HepG2 (cell line): ENCODE results near the gene GMEB2.

ENCODE experiments used
- BHLHE40 ChIP-seq: IDR thresholded peaks from 2 replicates; pipeline ENCODE4 v1.6.1; 2011; ENCODE audit warnings: low read length, improper control_type of control experiment
- CBX1 ChIP-seq: IDR thresholded peaks from one replicate; pipeline ENCODE4 v1.6.1; 2016; ENCODE audit warnings: antibody characterized with exemption, low read depth
- CTCF ChIP-seq: sonication (generic); formaldehyde crosslinking; IDR thresholded peaks from 2 replicates; pipeline ENCODE4 v1.5.0; 2020; ENCODE audit warnings: mild to moderate bottlenecking, missing genetic modification reagents, moderate library complexity
- DPF2 ChIP-seq: sonication (generic); formaldehyde crosslinking; IDR thresholded peaks from 2 replicates; pipeline ENCODE4 v1.4.0; 2020; ENCODE audit warnings: mild to moderate bottlenecking, low read depth, missing genetic modification reagents, borderline replicate concordance
- EHMT2 ChIP-seq: fragments of 200-600 bp; sonication (generic); IDR thresholded peaks from 2 replicates; pipeline ENCODE4 v1.7.0; 2017; ENCODE audit warnings: antibody characterized with exemption, low read depth, low read length, borderline replicate concordance
- MAZ ChIP-seq, 2 experiments: sonication (generic) in 1 of 2; formaldehyde crosslinking in 1 of 2; IDR thresholded peaks; 2 replicates each; pipeline versions ENCODE4 v1.5.0 to v1.6.1; 2012 to 2020; ENCODE audit warnings: low read depth in 2 of 2, mild to moderate bottlenecking in 2 of 2, borderline replicate concordance in 1 of 2, improper control_type of control experiment in 1 of 2, low read length in 1 of 2, missing genetic modification reagents in 1 of 2, moderate library complexity in 1 of 2
- MYC ChIP-seq: sonication (generic); formaldehyde crosslinking; IDR thresholded peaks from 2 replicates; pipeline ENCODE4 v1.9.0; 2021; ENCODE audit warnings: missing genetic modification reagents, borderline replicate concordance
- PRDM10 ChIP-seq: sonication (generic); formaldehyde crosslinking; IDR thresholded peaks from 2 replicates; pipeline ENCODE4 v1.4.0; 2020; ENCODE audit warnings: low read depth, missing genetic modification reagents
- TBL1XR1 ChIP-seq: fragments of 150-350 bp; IDR thresholded peaks from 2 replicates; pipeline ENCODE4 v1.6.1; 2014; ENCODE audit warnings: borderline replicate concordance, low read length; ENCODE audit not compliant: partially characterized antibody
- ZNF24 ChIP-seq: fragments of 450-650 bp; IDR thresholded peaks from 2 replicates; pipeline ENCODE4 v1.6.1; 2017; ENCODE audit warnings: antibody characterized with exemption, mild to moderate bottlenecking

- TF ChIP-seq EHMT2 (no peak), CTCF (CRISPR knock-in tag) (no peak), CBX1 (no peak), TBL1XR1 (no peak), BHLHE40 (no peak), MAZ (IDR thresholded peaks at IDR 0.05; ENCODE audit: borderline replicate concordance, low read depth, low read length) (no peak), MAZ (CRISPR knock-in tag; IDR thresholded peaks at IDR 0.05; ENCODE audit: low read depth) (no peak), ZNF24 (no peak), DPF2 (CRISPR knock-in tag) (no peak), MYC (CRISPR knock-in tag) (no peak), PRDM10 (CRISPR knock-in tag) (no peak)
These were observed 38.8 kb upstream of the GMEB2 start for GRCh38 chr20:63665708-63666107.
